Prostate gland (tissue), 2 donors: Measurements from ENCODE around the gene PLCD3.

Experiments
- POLR2A ChIP-seq: fragments of 450-650 bp; IDR thresholded peaks from one replicate; pipeline ENCODE4 v1.6.1; 2016; ENCODE audit warnings: antibody characterized with exemption, mild to moderate bottlenecking
- POLR2AphosphoS5 ChIP-seq: sonication (generic); formaldehyde crosslinking; IDR thresholded peaks from one replicate; pipeline ENCODE4 v1.6.1; 2017; ENCODE audit warnings: antibody characterized with exemption
- TF ChIP-seq, protein P1 (sequence below), 4 experiments: fragments of 200-600 bp in 2 of 4; fragments of 450-650 bp in 2 of 4; sonication (generic) in 2 of 4; IDR thresholded peaks; 1 replicate in 3 of 4; 2 replicates in 1 of 4; pipeline ENCODE4 v1.5.1; 2016 to 2019; ENCODE audit warnings: antibody characterized with exemption in 4 of 4, mild to moderate bottlenecking in 2 of 4, moderate library complexity in 2 of 4

DNA sequence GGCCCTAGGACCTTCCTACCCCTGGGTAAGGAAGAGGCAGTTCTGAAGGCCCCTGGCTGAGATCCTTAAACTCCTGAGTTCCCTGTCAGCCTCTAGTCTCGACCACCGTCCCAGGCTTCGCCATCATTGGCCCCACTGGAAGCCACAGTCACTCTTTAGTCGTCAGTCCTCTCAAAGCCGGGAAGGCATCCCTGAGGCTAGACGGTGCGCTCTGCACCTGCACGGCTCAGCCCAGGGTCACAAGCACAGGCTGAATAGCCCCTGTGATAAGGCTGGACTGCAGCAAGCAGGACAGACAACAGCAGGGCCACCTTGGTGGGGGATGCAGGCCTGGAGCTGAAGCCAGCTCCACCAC, 12.7 kb upstream of the PLCD3 start:
- TF ChIP-seq, protein P1, sequence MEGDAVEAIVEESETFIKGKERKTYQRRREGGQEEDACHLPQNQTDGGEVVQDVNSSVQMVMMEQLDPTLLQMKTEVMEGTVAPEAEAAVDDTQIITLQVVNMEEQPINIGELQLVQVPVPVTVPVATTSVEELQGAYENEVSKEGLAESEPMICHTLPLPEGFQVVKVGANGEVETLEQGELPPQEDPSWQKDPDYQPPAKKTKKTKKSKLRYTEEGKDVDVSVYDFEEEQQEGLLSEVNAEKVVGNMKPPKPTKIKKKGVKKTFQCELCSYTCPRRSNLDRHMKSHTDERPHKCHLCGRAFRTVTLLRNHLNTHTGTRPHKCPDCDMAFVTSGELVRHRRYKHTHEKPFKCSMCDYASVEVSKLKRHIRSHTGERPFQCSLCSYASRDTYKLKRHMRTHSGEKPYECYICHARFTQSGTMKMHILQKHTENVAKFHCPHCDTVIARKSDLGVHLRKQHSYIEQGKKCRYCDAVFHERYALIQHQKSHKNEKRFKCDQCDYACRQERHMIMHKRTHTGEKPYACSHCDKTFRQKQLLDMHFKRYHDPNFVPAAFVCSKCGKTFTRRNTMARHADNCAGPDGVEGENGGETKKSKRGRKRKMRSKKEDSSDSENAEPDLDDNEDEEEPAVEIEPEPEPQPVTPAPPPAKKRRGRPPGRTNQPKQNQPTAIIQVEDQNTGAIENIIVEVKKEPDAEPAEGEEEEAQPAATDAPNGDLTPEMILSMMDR (IDR thresholded peaks at IDR 0.05), result no peak
- no peak for TF ChIP-seq POLR2A
- TF ChIP-seq POLR2AphosphoS5, result no peak
